ENCODE results near the gene PLXDC1.
"Not testable (repeated sequence)": the region's sequence is repeated elsewhere in the genome, so short reads cannot be mapped to it uniquely, and the experiment has no call there.

PLXDC1 gene

DNA sequence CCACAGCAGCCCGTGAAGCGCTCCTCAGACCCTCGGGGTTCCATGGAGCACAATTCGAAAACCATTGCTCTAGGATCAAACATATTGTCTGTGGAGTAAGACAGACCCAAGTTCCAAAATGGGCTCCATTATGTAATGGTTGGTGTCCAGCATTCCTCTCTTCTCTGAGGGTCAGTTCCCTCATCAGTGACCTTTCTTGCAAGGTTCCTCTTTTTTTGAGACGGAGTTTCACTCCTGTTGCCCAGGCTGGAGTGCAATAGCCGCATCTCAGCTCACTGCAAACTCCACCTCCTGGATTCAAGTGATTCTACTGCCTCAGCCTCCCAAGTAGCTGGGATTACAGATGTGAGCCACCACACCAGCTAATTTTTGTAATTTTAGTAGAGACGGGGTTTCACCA is 28.4 kb downstream of the PLXDC1 start:
- DNase-seq, result no peak

GRCh38 chr17:39121919-39122318 is 29.5 kb downstream of the PLXDC1 start:
- not testable (repeated sequence) for DNase-seq

GRCh38 chr17:39118674-39119419 is 32.6 kb downstream of the PLXDC1 start:
- no peak for DNase-seq

GRCh38 chr17:39116224-39116623 is 35.2 kb downstream of the PLXDC1 start:
- no peak for DNase-seq

DNA sequence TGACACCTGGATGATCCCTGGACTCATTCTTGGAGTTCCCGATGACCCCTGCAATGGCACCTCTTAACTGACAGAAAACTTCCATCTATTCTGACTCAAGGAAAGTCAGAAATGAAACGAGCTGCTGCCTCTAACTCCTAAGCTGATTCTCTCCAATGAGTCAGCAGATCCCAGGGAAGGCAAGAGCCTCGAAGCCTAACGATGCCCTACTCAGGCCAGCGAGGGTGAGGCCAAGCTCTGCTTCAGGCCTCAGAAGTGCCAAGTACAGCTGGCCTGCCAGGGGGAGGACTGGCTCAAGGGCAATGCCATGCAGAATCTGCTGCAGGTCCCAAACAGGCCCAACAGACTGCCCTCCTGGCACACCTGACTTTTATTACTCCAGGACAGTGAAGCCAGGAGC is 36.3 kb downstream of the PLXDC1 start:
- no peak for DNase-seq

DNA sequence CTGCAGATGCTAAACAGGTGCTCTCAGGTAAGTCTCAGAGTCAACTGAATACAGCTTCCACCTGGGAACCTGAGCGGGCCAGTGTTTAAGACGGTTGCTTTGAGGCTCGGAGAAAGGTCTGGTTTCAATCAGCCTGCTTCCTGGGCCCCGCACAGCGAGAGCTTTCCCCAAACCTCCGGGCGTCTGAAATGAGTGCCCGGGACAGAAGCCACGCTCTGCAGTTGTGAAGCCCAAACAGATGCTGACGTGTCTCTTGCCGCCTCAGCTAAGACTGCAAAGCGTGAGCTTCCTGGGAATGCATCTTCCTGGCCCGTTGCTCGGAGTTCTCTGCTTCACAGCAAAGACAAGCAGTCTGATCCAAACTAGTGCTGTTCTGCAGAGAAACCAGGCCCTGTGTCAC is 36.7 kb downstream of the PLXDC1 start:
- no peak for DNase-seq

DNA sequence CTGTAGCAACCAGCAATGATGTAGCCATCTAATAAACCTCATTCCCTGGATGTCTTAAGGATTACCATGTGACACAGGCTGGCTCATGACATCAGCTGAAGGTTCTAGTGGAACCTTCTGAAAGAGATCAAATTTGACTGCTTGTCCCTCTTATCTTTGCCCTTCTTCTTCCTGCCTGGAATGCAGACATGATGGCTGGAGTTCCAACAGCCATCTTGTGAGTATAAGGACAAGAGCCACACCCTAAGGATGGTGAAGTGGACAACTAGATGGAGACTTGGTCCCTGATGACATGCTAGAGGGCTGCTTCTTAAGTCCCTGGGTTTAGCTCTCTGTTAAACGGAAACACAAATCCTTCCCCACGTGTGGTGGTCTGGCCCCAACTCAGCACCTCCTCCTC is 37.6 kb downstream of the PLXDC1 start:
- DNase-seq, result no peak

GRCh38 chr17:39110435-39111136 is 40.9 kb downstream of the PLXDC1 start:
- DNase-seq, result no peak

- DNase-seq, result no peak
These were observed 42.7 kb downstream of the PLXDC1 start for GRCh38 chr17:39108461-39109375.

GRCh38 chr17:39107973-39108372 is 43.5 kb downstream of the PLXDC1 start:
- DNase-seq, result no peak

DNA sequence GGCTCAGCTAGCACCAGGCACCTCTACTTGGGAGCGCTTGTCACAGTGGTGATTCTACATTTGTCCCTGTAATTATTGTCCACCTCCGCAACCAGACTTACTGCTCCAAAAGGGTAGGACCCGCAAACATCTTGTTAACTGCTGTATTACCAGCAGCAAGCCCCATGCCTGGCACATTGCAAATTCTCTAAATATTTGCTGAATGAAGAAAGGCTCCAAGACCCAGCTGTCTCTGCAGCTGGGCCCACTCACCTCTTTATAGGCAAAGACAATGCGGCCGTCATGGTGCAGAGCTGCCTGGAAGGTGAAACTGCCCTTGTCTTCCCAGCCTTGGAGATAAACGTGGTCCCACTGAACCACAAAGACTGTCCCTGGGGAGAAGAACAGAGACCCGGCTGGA is 44.3 kb downstream of the PLXDC1 start:
- DNase-seq, result no peak

DNA sequence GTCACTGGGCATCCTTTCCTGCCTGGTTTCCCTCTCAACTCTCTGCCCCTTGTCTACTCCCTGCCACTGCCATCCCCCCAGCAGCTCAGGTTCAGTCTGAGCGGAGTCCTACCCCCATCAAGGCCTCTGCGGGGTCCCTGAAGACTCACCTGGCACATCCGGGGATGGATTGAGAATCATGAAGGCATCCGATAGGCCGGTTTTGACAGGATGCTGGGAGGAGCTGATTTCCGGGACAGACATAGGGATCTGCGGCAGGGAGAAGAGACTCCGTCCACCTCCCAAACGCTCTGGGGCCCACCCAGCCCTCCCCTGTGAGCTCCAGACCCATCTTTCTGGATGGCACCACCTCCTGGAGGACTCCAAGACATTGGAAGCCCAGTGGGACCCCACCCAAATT is 45.7 kb downstream of the PLXDC1 start:
- no peak for DNase-seq

- DNase-seq, result no peak
These were observed 46.8 kb downstream of the PLXDC1 start for GRCh38 chr17:39104657-39105056.

- no peak for DNase-seq
These were observed 47.4 kb downstream of the PLXDC1 start for GRCh38 chr17:39104046-39104445.

GRCh38 chr17:39101091-39101490 is 50.3 kb downstream of the PLXDC1 start:
- DNase-seq, result no peak

DNA sequence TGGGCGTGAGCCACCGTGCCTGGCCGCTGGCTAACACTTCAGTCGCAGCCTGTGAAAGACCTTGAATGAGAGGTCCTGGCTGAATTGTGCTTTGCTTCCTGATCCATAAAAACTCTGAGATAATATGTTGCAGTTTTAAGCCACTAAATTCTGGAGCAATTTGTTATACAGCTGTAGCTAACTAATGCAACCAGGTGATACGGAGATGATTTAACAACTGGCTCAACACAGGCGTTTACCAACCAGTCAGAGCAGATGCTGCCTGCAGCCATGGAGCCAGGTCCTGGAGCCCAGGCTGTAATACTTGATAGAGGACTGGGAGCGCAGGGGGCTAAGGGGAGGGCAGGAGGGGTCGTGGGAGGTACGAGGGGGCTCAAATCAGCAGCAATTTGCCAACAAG is 50.9 kb downstream of the PLXDC1 start:
- no peak for DNase-seq

DNA sequence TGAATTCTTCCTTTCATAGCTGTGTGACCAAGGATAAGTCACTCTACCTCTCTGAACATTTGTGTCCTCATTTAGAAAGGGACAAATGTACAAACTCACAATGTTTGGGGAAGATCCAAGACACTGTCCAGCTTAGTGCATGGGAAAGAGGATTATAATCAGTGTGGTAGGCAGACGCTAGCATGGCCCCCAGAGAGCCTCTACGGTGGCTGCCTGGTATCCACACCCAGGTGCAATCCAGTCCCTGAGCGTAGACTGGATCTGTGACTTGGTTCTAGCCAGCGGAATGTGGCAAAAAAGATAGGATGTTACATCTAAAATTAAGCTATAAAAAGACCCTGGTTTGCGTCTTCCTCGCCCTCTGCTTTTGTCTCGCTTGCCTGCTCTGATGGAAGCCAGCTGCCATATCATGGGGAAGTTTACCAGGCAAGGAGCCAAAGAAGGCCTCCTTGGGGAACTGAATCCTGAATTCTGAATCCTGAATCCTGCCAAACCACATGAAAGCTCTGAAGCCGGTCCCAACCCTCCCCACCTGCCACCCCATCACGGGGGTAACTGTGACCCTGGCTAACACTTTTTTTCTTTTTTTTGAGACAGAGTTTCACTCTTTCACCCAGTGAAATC is 51.7 kb downstream of the PLXDC1 start:
- DNase-seq, result no peak

GRCh38 chr17:39098588-39098987 is 52.8 kb downstream of the PLXDC1 start:
- no peak for DNase-seq

GRCh38 chr17:39097537-39097936 is 53.9 kb downstream of the PLXDC1 start:
- no peak for DNase-seq

GRCh38 chr17:39097150-39097519 is 54.3 kb downstream of the PLXDC1 start:
- DNase-seq, result no peak

DNA sequence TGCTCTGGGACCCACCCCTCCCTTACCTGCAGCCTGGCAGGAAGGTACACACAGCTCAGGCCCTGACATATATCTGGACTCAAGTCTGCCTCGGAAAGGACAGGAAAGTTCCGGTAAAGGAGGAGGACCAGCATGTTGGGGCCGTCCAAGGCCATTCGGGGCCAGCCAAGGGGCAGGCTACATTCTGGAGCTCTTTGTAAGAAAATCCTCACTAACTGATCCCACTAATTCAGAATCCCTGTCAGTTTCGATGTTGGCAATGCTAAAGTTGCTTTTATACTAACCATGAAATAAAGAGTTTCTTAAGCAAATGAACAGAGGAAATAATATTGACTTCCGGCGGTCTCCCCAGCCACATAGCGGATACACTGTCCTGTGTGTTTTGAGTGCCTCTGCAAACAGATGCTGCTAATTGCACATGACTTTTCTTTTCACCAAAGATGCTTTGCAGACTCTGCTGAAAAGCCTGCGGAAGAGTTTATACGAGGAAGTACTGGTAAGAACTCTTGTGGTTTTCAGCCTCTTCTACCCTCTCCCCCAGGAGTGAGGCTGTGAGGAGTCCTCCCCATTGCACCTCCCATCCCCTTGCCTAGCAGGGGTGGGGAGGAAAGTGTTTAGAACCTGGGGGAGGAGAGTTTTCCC is 54.8 kb downstream of the PLXDC1 start:
- DNase-seq, result no peak

- DNase-seq, result no peak
These were observed 56.1 kb downstream of the PLXDC1 start for GRCh38 chr17:39095309-39095686.

All from NCI-H2029 treated with DMSO at 0.1 percent for 48 hours (cell line).